ENCODE data around the gene RBP4. TPM values are rescaled to one million over a fixed set of nuclear protein-coding genes. Genes with fewer than 3 reads are reported as not detected.

The RBP4 gene
- total RNA-seq, 2 donors from 2014 or later = 87.1 to 165 TPM

Other genes with a start within 250 kb of the RBP4 start
- 10 to 100 TPM; 24.3 to 33.0 TPM for gene MYOF, start 118.9 kb downstream of the RBP4 start, total RNA-seq
- gene CEP55, start 104.6 kb downstream of the RBP4 start, total RNA-seq = 1 to 10 TPM in 1 of 2 donors, under 1 TPM in 1; 0.24 to 1.7 TPM
- gene FFAR4, start 34.6 kb downstream of the RBP4 start, total RNA-seq = 1 to 10 TPM in 1 of 2 donors, under 1 TPM in 1; 0.39 to 1.4 TPM
- gene PDE6C, start 11.3 kb upstream of the RBP4 start, total RNA-seq = not detected
- 10 to 100 TPM; 14.8 to 16.5 TPM for gene FRA10AC1, start 101.4 kb upstream of the RBP4 start, total RNA-seq
- gene LGI1, start 156.7 kb upstream of the RBP4 start, total RNA-seq = under 1 TPM in 1 of 2 donors, not detected in 1; 0.27 TPM